DLD1 (cell line): ENCODE measurements around the gene ALOX12.

ENCODE experiments used
- in situ Hi-C: cut with HindIII; loops from 2 replicates; pipeline ENCODE4 v1.10.0; 2017; ENCODE audit warnings: low sequenced_read_pairs

The ALOX12 gene

GRCh38 chr17:7001318-7001961 lies 5.6 kb downstream of the ALOX12 start:
- in situ Hi-C loops, result no loop called here

GRCh38 chr17:7002288-7003047 lies 6.6 kb downstream of the ALOX12 start:
- in situ Hi-C loops, result no loop called here

GRCh38 chr17:7003745-7004144 lies 7.9 kb downstream of the ALOX12 start:
- in situ Hi-C loops, result no loop called here

GRCh38 chr17:7004398-7005253 lies 8.8 kb downstream of the ALOX12 start:
- in situ Hi-C loops, result no loop called here

GRCh38 chr17:7005716-7006115 lies 9.9 kb downstream of the ALOX12 start:
- in situ Hi-C loops, result no loop called here

GRCh38 chr17:7007143-7007542 lies 11.3 kb downstream of the ALOX12 start:
- in situ Hi-C loops, result no loop called here

- in situ Hi-C loops, result no loop called here
These were observed 14.7 kb downstream of the ALOX12 start for GRCh38 chr17:7010523-7010922.

- in situ Hi-C loops, result no loop called here
These were observed 15.6 kb downstream of the ALOX12 start for GRCh38 chr17:7011415-7011814.

GRCh38 chr17:7011942-7012254 lies 16.0 kb downstream of the ALOX12 start:
- in situ Hi-C loops, result no loop called here

GRCh38 chr17:7014261-7014994 lies 18.6 kb downstream of the ALOX12 start:
- in situ Hi-C loops, result no loop called here

- in situ Hi-C loops, result no loop called here
These were observed 19.4 kb downstream of the ALOX12 start for GRCh38 chr17:7014995-7015958.

GRCh38 chr17:7016418-7016817 lies 20.6 kb downstream of the ALOX12 start:
- in situ Hi-C loops, result no loop called here

- in situ Hi-C loops, result no loop called here
These were observed 21.3 kb downstream of the ALOX12 start for GRCh38 chr17:7016886-7017826.

- in situ Hi-C loops, result no loop called here
These were observed 22.0 kb downstream of the ALOX12 start for GRCh38 chr17:7017827-7018200.

GRCh38 chr17:7018331-7018964 lies 22.6 kb downstream of the ALOX12 start:
- in situ Hi-C loops, result no loop called here

GRCh38 chr17:7019367-7019766 lies 23.5 kb downstream of the ALOX12 start:
- in situ Hi-C loops, result no loop called here

- in situ Hi-C loops, result no loop called here
These were observed 24.1 kb downstream of the ALOX12 start for GRCh38 chr17:7019839-7020519.
